GM12878 (cell line): Measurements from ENCODE around the gene SLC11A2. TPM values are rescaled to one million over a fixed set of nuclear protein-coding genes. Genes with fewer than 3 reads are reported as not detected.

ENCODE experiments used
- ASH2L ChIP-seq: fragments of 300-600, 200-600 bp; sonication (generic); IDR thresholded peaks from 2 replicates; pipeline ENCODE4 v1.6.1; 2017; ENCODE audit warnings: low read depth, mild to moderate bottlenecking, borderline replicate concordance
- EZH2 ChIP-seq: IDR thresholded peaks from 2 replicates; pipeline ENCODE4 v1.6.1; 2012; ENCODE audit warnings: low read depth, mild to moderate bottlenecking, control low read depth, inconsistent platforms, low read length, borderline replicate concordance; ENCODE audit not compliant: control insufficient read depth
- FOS ChIP-seq: IDR thresholded peaks from 3 replicates; pipeline ENCODE4 v1.6.1; 2011; ENCODE audit warnings: borderline replicate concordance; ENCODE audit not compliant: insufficient read length; ENCODE audit errors: extremely low read depth
- IKZF2 ChIP-seq, 2 experiments: fragments of 450-650 bp; IDR thresholded peaks; 2 replicates each; pipeline ENCODE4 v1.6.1; 2017; ENCODE audit warnings: mild to moderate bottlenecking in 2 of 2, moderate library complexity in 2 of 2
- LARP7 ChIP-seq: fragments of 450-650 bp; IDR thresholded peaks from 2 replicates; pipeline ENCODE4 v1.6.1; 2017; ENCODE audit warnings: mild to moderate bottlenecking
- MTA2 ChIP-seq: fragments of 450-650 bp; IDR thresholded peaks from 2 replicates; pipeline ENCODE4 v1.6.1; 2016; ENCODE audit warnings: low read depth, mild to moderate bottlenecking, moderate library complexity
- NFIC ChIP-seq: IDR thresholded peaks from 2 replicates; pipeline ENCODE4 v1.6.1; 2012; ENCODE audit warnings: low read depth, mild to moderate bottlenecking, inconsistent platforms, low read length, moderate library complexity
- NFYB ChIP-seq: IDR thresholded peaks from 2 replicates; pipeline ENCODE4 v1.6.1; 2011; ENCODE audit warnings: low read depth, mild to moderate bottlenecking, low read length, improper control_type of control experiment, moderate library complexity; ENCODE audit not compliant: insufficient read depth
- RCOR1 ChIP-seq: conservative IDR thresholded peaks from 2 replicates; pipeline ENCODE4 v1.6.1; 2012; ENCODE audit warnings: low read depth, low read length, improper control_type of control experiment
- RELB ChIP-seq: fragments of 450-650 bp; IDR thresholded peaks from 2 replicates; pipeline ENCODE4 v1.6.1; 2017; ENCODE audit warnings: low read depth, mild to moderate bottlenecking, moderate library complexity
- SMAD1 ChIP-seq: fragments of 450-650 bp; IDR thresholded peaks from 2 replicates; pipeline ENCODE4 v1.6.1; 2018; ENCODE audit warnings: mild to moderate bottlenecking, low read depth; ENCODE audit not compliant: partially characterized antibody
- SMARCA5 ChIP-seq: fragments of 450-650 bp; IDR thresholded peaks from 2 replicates; pipeline ENCODE4 v1.6.1; 2017; ENCODE audit warnings: mild to moderate bottlenecking
- YY1 ChIP-seq: IDR thresholded peaks from 2 replicates; pipeline ENCODE4 v1.6.1; 2011; ENCODE audit warnings: low read depth, mild to moderate bottlenecking, low read length
- ZBTB11 ChIP-seq: fragments of 450-650 bp; formaldehyde crosslinking; IDR thresholded peaks from 2 replicates; pipeline ENCODE4 v1.5.0; 2022; ENCODE audit warnings: mild to moderate bottlenecking, missing genetic modification characterization
- ZBTB4 ChIP-seq: fragments of 450-650 bp; formaldehyde crosslinking; IDR thresholded peaks from 2 replicates; pipeline ENCODE4 v1.4.0; 2022; ENCODE audit warnings: mild to moderate bottlenecking, moderate library complexity
- ZNF24 ChIP-seq: fragments of 450-650 bp; IDR thresholded peaks from 2 replicates; pipeline ENCODE4 v1.6.1; 2017; ENCODE audit warnings: antibody characterized with exemption, mild to moderate bottlenecking
- ZNF384 ChIP-seq: IDR thresholded peaks from 2 replicates; pipeline ENCODE4 v1.6.1; 2012; ENCODE audit warnings: low read depth, mild to moderate bottlenecking, low read length, improper control_type of control experiment, borderline replicate concordance
- polyA plus RNA-seq, 11 experiments: library from polyadenylated mRNA; depleted of rRNA in 4 of 11; unstranded in 6 of 11; stranded (reverse) in 5 of 11; fragments of >200 nt; fragmentation: Nextera tagmentation in 4 of 11; fragmentation: Illumina TruSeq in 1 of 11; extraction: Ambion mirVana in 4 of 11; extraction: Trizol in 1 of 11; gene quantifications; 1 replicate in 1 of 11; 2 replicates in 10 of 11; pipeline versions ENCODE4 v1.2.1 to v1.2.3, GENCODE V29; 2011 to 2016; ENCODE audit warnings: inconsistent platforms in 2 of 11, missing spikeins in 2 of 11, low read depth in 1 of 11
- total RNA-seq, 4 experiments: library from RNA; depleted of rRNA in 3 of 4; stranded (reverse); fragments of >200 nt in 3 of 4; fragmentation: Illumina TruSeq in 1 of 4; extraction: Trizol in 1 of 4; gene quantifications; 2 replicates each; pipeline versions ENCODE4 v1.2.1 to v1.2.3, GENCODE V29; 2013 to 2021

SLC11A2 gene
- total and polyA plus RNA-seq, 10 of the 15 experiments (the other 5 are each of a cell fraction or from before 2014, with no cell fraction given), result 6.2 to 29.4 (median 15.6) TPM

GRCh38 chr12:51025836-51026638, at the start of gene SLC11A2 (continued):
- TF ChIP-seq NFYB (peak; percentile 96), ZBTB4 (no peak), FOS (peak; percentile 65), NFIC (no peak), SMAD1 (no peak), ZBTB11 (CRISPR knock-in tag) (no peak), MTA2 (no peak), ZNF384 (no peak), RCOR1 (no peak), ASH2L (no peak), EZH2 (no peak), LARP7 (peak; percentile 65; the same call in 1 of the 2 replicates), RELB (0 out of 2 replicates have a peak, but pooled peaks have one; percentile 54), ZNF24 (no peak), YY1 (peak; percentile 25; the same call in 1 of the 2 replicates), SMARCA5 (peak; percentile 55), IKZF2 (IDR thresholded peaks at IDR 0.05) (peak; percentile 82 to 83)
